BJ (cell line): ENCODE measurements around the gene SMAD7. TPM values are rescaled to one million over a fixed set of nuclear protein-coding genes. Genes with fewer than 3 reads are reported as not detected.

Experiments used
- CTCF ChIA-PET: fragments of 350-600 bp; formaldehyde crosslinking; extraction: SDS; loops from one replicate; lab custom pipeline; 2021; ENCODE audit warnings: antibody characterized with exemption, inconsistent platforms; lab: Yijun Ruan, JAX
- POLR2A ChIA-PET: fragments of 300-600 bp; sonication (Branson Sonifier 250); formaldehyde crosslinking; extraction: SDS; loops from one replicate; lab custom pipeline; 2021; ENCODE audit warnings: antibody characterized with exemption; lab: Charles Lee
- DNase-seq: peaks from one replicate; pipeline ENCODE4 v3.0.0-alpha.2; 2011; ENCODE audit warnings: low read depth
- H3K27me3 ChIP-seq: 2 replicates; pipeline ENCODE4 v1.6.0; 2011; ENCODE audit warnings: low read length; ENCODE audit not compliant: control insufficient read depth, insufficient read depth
- H3K36me3 ChIP-seq: 2 replicates; pipeline ENCODE4 v1.5.1; 2011; ENCODE audit warnings: low read length; ENCODE audit not compliant: control insufficient read depth, insufficient read depth
- H3K4me3 ChIP-seq: 2 replicates; pipeline ENCODE4 v1.5.1; 2011; ENCODE audit warnings: low read depth, mild to moderate bottlenecking, control low read depth, low read length
- polyA plus RNA-seq: library from polyadenylated mRNA; depleted of rRNA; stranded (reverse); fragments of >200 nt; gene quantifications from 2 replicates; pipeline ENCODE4 v1.2.3, GENCODE V29; 2011
- TF ChIP-seq, protein P1 (sequence below): IDR thresholded peaks from 2 replicates; pipeline ENCODE4 v1.5.1; 2011; ENCODE audit warnings: low read depth, mild to moderate bottlenecking, control low read depth, inconsistent platforms, low read length, moderate library complexity; ENCODE audit not compliant: insufficient read depth

Gene SMAD7
- polyA plus RNA-seq, 1 experiment: 24.2 TPM

GRCh38 chr18:48949606-48950535, 894 bp downstream of the SMAD7 start:
- no peak for DNase-seq
- ChIA-PET CTCF (no interaction called here), POLR2A (no interaction called here)
- TF ChIP-seq, protein P1, sequence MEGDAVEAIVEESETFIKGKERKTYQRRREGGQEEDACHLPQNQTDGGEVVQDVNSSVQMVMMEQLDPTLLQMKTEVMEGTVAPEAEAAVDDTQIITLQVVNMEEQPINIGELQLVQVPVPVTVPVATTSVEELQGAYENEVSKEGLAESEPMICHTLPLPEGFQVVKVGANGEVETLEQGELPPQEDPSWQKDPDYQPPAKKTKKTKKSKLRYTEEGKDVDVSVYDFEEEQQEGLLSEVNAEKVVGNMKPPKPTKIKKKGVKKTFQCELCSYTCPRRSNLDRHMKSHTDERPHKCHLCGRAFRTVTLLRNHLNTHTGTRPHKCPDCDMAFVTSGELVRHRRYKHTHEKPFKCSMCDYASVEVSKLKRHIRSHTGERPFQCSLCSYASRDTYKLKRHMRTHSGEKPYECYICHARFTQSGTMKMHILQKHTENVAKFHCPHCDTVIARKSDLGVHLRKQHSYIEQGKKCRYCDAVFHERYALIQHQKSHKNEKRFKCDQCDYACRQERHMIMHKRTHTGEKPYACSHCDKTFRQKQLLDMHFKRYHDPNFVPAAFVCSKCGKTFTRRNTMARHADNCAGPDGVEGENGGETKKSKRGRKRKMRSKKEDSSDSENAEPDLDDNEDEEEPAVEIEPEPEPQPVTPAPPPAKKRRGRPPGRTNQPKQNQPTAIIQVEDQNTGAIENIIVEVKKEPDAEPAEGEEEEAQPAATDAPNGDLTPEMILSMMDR: no peak
- peaks cover 2% of the 10 kb centered on the region for H3K36me3 ChIP-seq
- peak overlapping the region; percentile 90 for H3K4me3 ChIP-seq
- no peaks in the 10 kb centered on the region for H3K27me3 ChIP-seq

GRCh38 chr18:48949050-48949605, 1.6 kb downstream of the SMAD7 start:
- CTCF ChIA-PET: interaction anchor here (0.8 kb wide), 1 partner anchor 15 kb away, joined by 3 read pairs; no protein-coding TSS in a partner anchor
- POLR2A ChIA-PET: no interaction called here
- no peak for DNase-seq

GRCh38 chr18:48948112-48949049, 2.4 kb downstream of the SMAD7 start:
- DNase-seq: no peak
- TF ChIP-seq, protein P1: no peak
- H3K27me3 ChIP-seq: no peaks in the 10 kb centered on the region
- ChIA-PET CTCF (interaction anchor here (0.7 to 0.9 kb wide), 4 partner anchors 14 to 99 kb away, joined by 3 to 4 read pairs (median 3); no protein-coding TSS in a partner anchor), POLR2A (interaction anchor here (0.7 kb wide), 1 partner anchor 147 kb away, joined by 3 read pairs; no protein-coding TSS in a partner anchor)
- H3K4me3 ChIP-seq: peak overlapping the region; percentile 90
- H3K36me3 ChIP-seq: peaks cover 8% of the 10 kb centered on the region

More at GRCh38 chr18:48949050-48949605, 1.6 kb downstream of the SMAD7 start:
- H3K4me3 ChIP-seq: peak overlapping the region; percentile 90
- H3K27me3 ChIP-seq: no peaks in the 10 kb centered on the region
- H3K36me3 ChIP-seq: peaks cover 6% of the 10 kb centered on the region
- TF ChIP-seq, protein P1: no peak

GRCh38 chr18:48947560-48947959, 3.2 kb downstream of the SMAD7 start:
- peak overlapping the region; percentile 90 for H3K4me3 ChIP-seq
- ChIA-PET CTCF (interaction anchor here (0.6 to 0.9 kb wide), 3 partner anchors 47 to 290 kb away, joined by 3 read pairs; no protein-coding TSS in a partner anchor), POLR2A (no interaction called here)
- TF ChIP-seq, protein P1: no peak
- peaks cover 8% of the 10 kb centered on the region for H3K36me3 ChIP-seq
- DNase-seq: no peak
- no peaks in the 10 kb centered on the region for H3K27me3 ChIP-seq
